Osteocyte (in vitro differentiated cells): Measurements from ENCODE around the gene ZBTB9. TPM values are rescaled to one million over a fixed set of nuclear protein-coding genes. Genes with fewer than 3 reads are reported as not detected.

ENCODE experiments used
- DNase-seq: peaks from one replicate; pipeline ENCODE4 v3.0.0; 2021; ENCODE audit warnings: mixed read lengths; ENCODE audit not compliant: unreplicated experiment; ENCODE audit errors: extremely low spot score
- H3K27ac Mint-ChIP-seq: one replicate; pipeline ENCODE4 v1.8.0; 2021; ENCODE audit warnings: mild to moderate bottlenecking, mixed read lengths; ENCODE audit not compliant: unreplicated experiment
- H3K27me3 Mint-ChIP-seq: one replicate; pipeline ENCODE4 v1.8.0; 2021; ENCODE audit warnings: mixed read lengths; ENCODE audit not compliant: unreplicated experiment
- H3K36me3 Mint-ChIP-seq: one replicate; pipeline ENCODE4 v1.8.0; 2021; ENCODE audit warnings: mixed read lengths; ENCODE audit not compliant: unreplicated experiment
- H3K4me1 Mint-ChIP-seq: one replicate; pipeline ENCODE4 v1.8.0; 2021; ENCODE audit warnings: mixed read lengths; ENCODE audit not compliant: unreplicated experiment
- H3K4me3 Mint-ChIP-seq: one replicate; pipeline ENCODE4 v1.8.0; 2021; ENCODE audit warnings: mild to moderate bottlenecking, moderate library complexity, mixed read lengths; ENCODE audit not compliant: unreplicated experiment
- H3K9me3 Mint-ChIP-seq: one replicate; pipeline ENCODE4 v1.8.0; 2021; ENCODE audit warnings: mixed read lengths; ENCODE audit not compliant: unreplicated experiment
- CTCF ChIP-seq: fragments of 200-600 bp; sonication (generic); IDR thresholded peaks from 2 replicates; pipeline ENCODE4 v1.5.0; 2021; ENCODE audit warnings: antibody characterized with exemption, mild to moderate bottlenecking, moderate library complexity
- total RNA-seq: library from RNA; stranded (reverse); gene quantifications from 2 replicates; pipeline ENCODE4 v1.2.1, GENCODE V29; 2021

The ZBTB9 gene
- total RNA-seq, 1 donor from 2014 or later: 7.0 TPM

GRCh38 chr6:33443619-33444504, 10.5 kb upstream of the ZBTB9 start:
- TF ChIP-seq CTCF: no peak
- Mint-ChIP-seq H3K27ac (no peak overlapping the region), H3K9me3 (no peaks in the 10 kb centered on the region), H3K27me3 (no peaks in the 10 kb centered on the region), H3K36me3 (peaks cover 32% of the 10 kb centered on the region), H3K4me3 (no peak overlapping the region), H3K4me1 (no peaks in the 10 kb centered on the region)
- no peak for DNase-seq

GRCh38 chr6:33445119-33445603, 9.2 kb upstream of the ZBTB9 start:
- no peak overlapping the region for H3K4me3 Mint-ChIP-seq
- DNase-seq: no peak
- no peak overlapping the region for H3K27ac Mint-ChIP-seq
- peaks cover 28% of the 10 kb centered on the region for H3K36me3 Mint-ChIP-seq
- no peaks in the 10 kb centered on the region for H3K27me3 Mint-ChIP-seq
- no peaks in the 10 kb centered on the region for H3K4me1 Mint-ChIP-seq
- H3K9me3 Mint-ChIP-seq: no peaks in the 10 kb centered on the region
- no peak for TF ChIP-seq CTCF

GRCh38 chr6:33446356-33446755, 8.0 kb upstream of the ZBTB9 start:
- no peaks in the 10 kb centered on the region for H3K9me3 Mint-ChIP-seq
- H3K4me3 Mint-ChIP-seq: no peak overlapping the region
- DNase-seq: no peak
- H3K36me3 Mint-ChIP-seq: peaks cover 24% of the 10 kb centered on the region
- H3K27me3 Mint-ChIP-seq: no peaks in the 10 kb centered on the region
- no peaks in the 10 kb centered on the region for H3K4me1 Mint-ChIP-seq
- no peak for TF ChIP-seq CTCF
- no peak overlapping the region for H3K27ac Mint-ChIP-seq

GRCh38 chr6:33450434-33450833, 3.9 kb upstream of the ZBTB9 start:
- no peak overlapping the region for H3K4me3 Mint-ChIP-seq
- H3K9me3 Mint-ChIP-seq: no peaks in the 10 kb centered on the region
- DNase-seq: no peak
- H3K27ac Mint-ChIP-seq: no peak overlapping the region
- H3K36me3 Mint-ChIP-seq: peaks cover 12% of the 10 kb centered on the region
- peaks cover 20% of the 10 kb centered on the region for H3K4me1 Mint-ChIP-seq
- H3K27me3 Mint-ChIP-seq: no peaks in the 10 kb centered on the region
- no peak for TF ChIP-seq CTCF

GRCh38 chr6:33451606-33452005, 2.8 kb upstream of the ZBTB9 start:
- peaks cover 21% of the 10 kb centered on the region for H3K4me1 Mint-ChIP-seq
- no peak for DNase-seq
- H3K27me3 Mint-ChIP-seq: no peaks in the 10 kb centered on the region
- no peaks in the 10 kb centered on the region for H3K9me3 Mint-ChIP-seq
- no peak overlapping the region for H3K27ac Mint-ChIP-seq
- no peak overlapping the region for H3K4me3 Mint-ChIP-seq
- TF ChIP-seq CTCF: no peak
- H3K36me3 Mint-ChIP-seq: peaks cover 6% of the 10 kb centered on the region
